Tibial nerve (tissue), 4 donors: Measurements from ENCODE around the gene GSTK1. TPM values are rescaled to one million over a fixed set of nuclear protein-coding genes. Genes with fewer than 3 reads are reported as not detected.

Source experiments
- DNase-seq, 2 donors: peaks; one replicate each; pipeline ENCODE4 v3.0.0-alpha.2; 2019; ENCODE audit warnings: low spot score in 2 of 2
- H3K27ac ChIP-seq, 4 donors: fragments of 200-600 bp; sonication (generic) in 3 of 4; one replicate each; pipeline ENCODE4 v1.5.1; 2017 to 2019; ENCODE audit warnings: mild to moderate bottlenecking in 1 of 4
- H3K27me3 ChIP-seq, 2 donors: fragments of 200-600 bp; sonication (generic) in 1 of 2; one replicate each; pipeline versions ENCODE4 v1.5.1 to v1.6.0; 2017 to 2019
- H3K36me3 ChIP-seq, 3 donors: fragments of 200-600 bp; sonication (generic); one replicate each; pipeline ENCODE4 v1.5.1; 2018 to 2019
- H3K4me1 ChIP-seq, 4 donors: fragments of 200-600 bp; sonication (generic) in 3 of 4; one replicate each; pipeline ENCODE4 v1.5.1; 2017 to 2019
- H3K4me3 ChIP-seq, 4 donors: fragments of 200-600 bp; sonication (generic) in 3 of 4; one replicate each; pipeline ENCODE4 v1.5.1; 2017 to 2019; ENCODE audit warnings: mild to moderate bottlenecking in 1 of 4, moderate library complexity in 1 of 4
- H3K9me3 ChIP-seq, 4 donors: fragments of 200-600 bp; sonication (generic) in 3 of 4; one replicate each; pipeline ENCODE4 v1.5.1; 2017 to 2019
- CTCF ChIP-seq, 5 experiments: fragments of 200-600 bp in 3 of 5; fragments of 450-650 bp in 2 of 5; sonication (generic) in 3 of 5; IDR thresholded peaks; one replicate each; pipeline ENCODE4 v1.5.1; 2016 to 2019; ENCODE audit warnings: antibody characterized with exemption in 5 of 5, mild to moderate bottlenecking in 3 of 5, moderate library complexity in 2 of 5
- EP300 ChIP-seq, 2 donors: sonication (generic); formaldehyde crosslinking; IDR thresholded peaks; one replicate each; pipeline ENCODE4 v1.6.1; 2017; ENCODE audit warnings: antibody characterized with exemption in 2 of 2, mild to moderate bottlenecking in 1 of 2
- POLR2A ChIP-seq, 2 donors: fragments of 450-650 bp; IDR thresholded peaks; one replicate each; pipeline ENCODE4 v1.6.1; 2017; ENCODE audit warnings: antibody characterized with exemption in 2 of 2, mild to moderate bottlenecking in 2 of 2, moderate library complexity in 2 of 2
- WGBS, 2 donors: methylation state at CpG; one replicate each; pipeline ENCODE4 v1.1.5; 2018; 5-methylcytosine and 5-hydroxymethylcytosine counted together
- total RNA-seq, 4 donors: library from RNA; depleted of rRNA; stranded (reverse); fragments of >200 nt; gene quantifications; one replicate each; pipeline ENCODE4 v1.1.0, GENCODE V29; 2016

GSTK1 gene
- total RNA-seq, 4 donors from 2014 or later: 149 to 202 (median 161) TPM

DNA sequence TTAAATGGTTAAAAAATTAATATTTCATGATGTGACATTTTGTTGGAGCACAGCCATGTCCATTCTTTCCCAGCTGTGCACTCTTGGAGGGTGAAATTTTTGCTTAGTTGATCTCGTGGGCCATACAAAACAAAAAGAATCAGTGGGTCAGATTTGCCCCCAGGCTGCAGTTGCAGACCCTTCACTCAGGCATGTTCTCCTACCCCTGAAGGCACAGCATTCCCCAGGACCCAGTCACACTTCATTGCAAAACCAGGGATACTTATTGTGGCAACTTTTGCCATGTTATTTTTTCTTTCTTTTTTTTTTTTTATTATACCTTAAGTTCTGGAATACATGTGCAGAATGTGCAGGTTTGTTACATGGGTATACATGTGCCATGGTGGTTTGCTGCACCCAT lies 35.4 kb upstream of the GSTK1 start:
- Histone ChIP-seq H3K27ac (no peak overlapping the region), H3K4me3 (no peak overlapping the region), H3K27me3 (no peaks in the 10 kb centered on the region), H3K9me3 (no peaks in the 10 kb centered on the region), H3K4me1 (peaks cover 0 to 15% (median 0%) of the 10 kb centered on the region in 4 donors), H3K36me3 (no peaks in the 10 kb centered on the region)
- no peak for DNase-seq
- WGBS, 2 donors: 28 to 29% methylated on average over 1 of the region's 1 CpG
- TF ChIP-seq CTCF (IDR thresholded peaks at IDR 0.05) (no peak), POLR2A (IDR thresholded peaks at IDR 0.05) (no peak), EP300 (IDR thresholded peaks at IDR 0.05) (no peak)

- TF ChIP-seq POLR2A (IDR thresholded peaks at IDR 0.05) (no peak), CTCF (IDR thresholded peaks at IDR 0.05) (no peak), EP300 (IDR thresholded peaks at IDR 0.05) (no peak)
- WGBS, 2 donors: 26 to 29% methylated on average over 9 of the region's 9 CpGs
- H3K9me3 ChIP-seq: no peaks in the 10 kb centered on the region
These were observed 34.0 kb upstream of the GSTK1 start for GRCh38 chr7:143229054-143229790.

DNA sequence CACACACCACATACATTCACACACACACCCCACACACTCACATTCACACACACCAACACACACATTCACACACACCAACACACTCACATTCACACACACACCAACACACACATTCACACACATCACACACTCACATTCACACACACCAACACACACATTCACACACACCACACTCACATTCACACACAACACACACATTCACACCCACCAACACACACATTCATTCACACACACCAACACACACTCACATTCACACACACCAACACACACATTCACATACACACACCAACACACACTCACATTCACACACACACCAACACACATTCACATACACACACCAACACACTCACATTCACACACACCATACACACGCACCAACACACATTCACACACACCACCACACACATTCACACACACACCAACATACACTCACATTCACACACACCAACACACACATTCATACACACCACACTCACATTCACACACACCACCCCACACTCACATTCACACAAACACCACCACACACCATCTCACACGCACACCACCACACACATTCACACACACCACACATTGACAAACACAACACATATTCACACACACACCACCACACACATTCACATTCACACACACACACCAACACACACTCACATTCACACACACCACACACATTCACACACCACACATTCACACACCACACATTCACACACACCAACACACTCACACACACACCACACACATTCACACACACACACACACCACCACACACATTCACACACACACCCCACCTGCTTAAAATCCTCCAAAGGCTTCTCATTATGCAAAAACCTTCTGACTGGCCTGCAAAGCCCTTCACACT lies 32.4 kb upstream of the GSTK1 start:
- Histone ChIP-seq H3K4me3 (no peak overlapping the region), H3K27me3 (no peaks in the 10 kb centered on the region), H3K27ac (no peak overlapping the region), H3K9me3 (peaks cover 0 to 3% (median 0%) of the 10 kb centered on the region in 4 donors), H3K4me1 (peaks cover 0 to 15% (median 0%) of the 10 kb centered on the region in 4 donors), H3K36me3 (no peaks in the 10 kb centered on the region)
- DNase-seq: no peak
- 94 to 100% methylated on average over 2 of the region's 2 CpGs for WGBS, 2 donors
- TF ChIP-seq POLR2A (IDR thresholded peaks at IDR 0.05): no peak
- no peak for TF ChIP-seq EP300 (IDR thresholded peaks at IDR 0.05)
- no peak for TF ChIP-seq CTCF (IDR thresholded peaks at IDR 0.05)

More at GRCh38 chr7:143229054-143229790, 34.0 kb upstream of the GSTK1 start:
- Histone ChIP-seq H3K36me3 (no peaks in the 10 kb centered on the region), H3K27ac (no peak overlapping the region), H3K4me3 (no peak overlapping the region), H3K4me1 (peaks cover 0 to 15% (median 0%) of the 10 kb centered on the region in 4 donors), H3K27me3 (no peaks in the 10 kb centered on the region)
- DNase-seq: no peak

DNA sequence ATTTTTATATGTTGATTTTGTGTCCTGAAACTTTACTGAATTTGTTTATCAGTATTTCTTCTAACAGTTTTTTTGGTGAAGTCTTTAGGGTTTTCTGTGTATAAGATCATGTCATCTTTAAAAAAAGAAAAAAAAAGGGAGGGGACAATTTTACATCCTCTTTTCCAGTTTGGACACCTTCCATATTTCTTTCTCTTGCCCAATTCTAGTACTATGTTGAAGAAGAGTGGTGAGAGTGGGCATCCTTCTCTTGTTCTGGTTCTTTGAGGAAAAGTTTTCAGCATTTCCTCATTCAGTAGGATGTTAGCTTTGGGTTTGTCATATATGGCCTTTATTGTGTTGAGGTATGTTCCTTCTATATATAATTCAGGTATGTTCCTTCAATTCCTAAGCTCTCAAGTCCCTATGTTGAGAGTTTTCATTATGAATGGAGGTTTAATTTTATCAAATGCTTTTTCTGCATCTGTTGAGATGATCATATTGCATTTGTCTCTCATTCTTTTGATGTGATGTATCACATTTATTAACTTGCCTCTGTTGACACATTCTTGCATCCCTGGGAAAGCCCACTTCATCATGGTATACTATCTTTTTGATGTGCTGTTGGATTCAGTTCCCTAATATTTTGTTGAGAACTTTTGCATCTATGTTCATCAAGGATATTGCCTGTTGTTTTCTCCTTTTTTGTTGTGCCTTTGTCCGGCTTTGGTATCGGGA lies 29.3 kb upstream of the GSTK1 start:
- Histone ChIP-seq H3K9me3 (peaks cover 0 to 23% (median 1%) of the 10 kb centered on the region in 4 donors), H3K27ac (no peak overlapping the region), H3K36me3 (no peaks in the 10 kb centered on the region), H3K4me1 (peaks cover 0 to 4% (median 0%) of the 10 kb centered on the region in 4 donors), H3K27me3 (no peaks in the 10 kb centered on the region), H3K4me3 (no peak overlapping the region)
- TF ChIP-seq POLR2A (IDR thresholded peaks at IDR 0.05) (no peak), EP300 (IDR thresholded peaks at IDR 0.05) (peak in 1 of 2 donors; percentile 34)
- WGBS, 2 donors: 95 to 99% methylated on average over 2 of the region's 2 CpGs
- no peak for DNase-seq

GRCh38 chr7:143234533-143234875 lies 28.7 kb upstream of the GSTK1 start:
- Histone ChIP-seq H3K4me1 (no peaks in the 10 kb centered on the region), H3K27me3 (no peaks in the 10 kb centered on the region), H3K4me3 (no peak overlapping the region), H3K9me3 (peaks cover 0 to 23% (median 1%) of the 10 kb centered on the region in 4 donors), H3K36me3 (no peaks in the 10 kb centered on the region), H3K27ac (no peak overlapping the region)
- TF ChIP-seq POLR2A (IDR thresholded peaks at IDR 0.05): no peak
- no peak for TF ChIP-seq CTCF (IDR thresholded peaks at IDR 0.05)
- no peak for TF ChIP-seq EP300 (IDR thresholded peaks at IDR 0.05)
- DNase-seq: no peak
- 88 to 89% methylated on average over 3 of the region's 3 CpGs for WGBS, 2 donors
